ENCODE data around the gene MILR1.
"Not testable (repeated sequence)": the region's sequence is repeated elsewhere in the genome, so short reads cannot be mapped to it uniquely, and the experiment has no call there.

The MILR1 gene

DNA sequence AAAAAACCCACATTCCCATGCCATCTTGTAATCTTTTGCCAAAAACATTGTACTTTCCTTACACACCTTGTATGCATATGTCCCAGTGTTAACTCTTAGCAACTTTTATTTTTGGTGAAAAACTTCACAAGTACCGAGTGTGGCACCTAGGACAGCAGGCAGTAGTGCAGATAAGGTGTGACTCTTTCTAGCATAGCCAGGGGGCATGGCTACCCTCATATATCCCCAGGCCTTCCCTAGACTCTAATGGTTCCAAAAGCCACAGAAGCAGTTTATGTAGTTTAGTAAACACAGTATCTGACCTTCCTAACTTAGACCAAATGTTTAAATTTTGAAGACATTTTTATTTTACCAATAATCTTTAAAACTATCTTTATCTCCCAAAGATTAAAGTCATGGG lies 20.5 kb upstream of the MILR1 start:
- DNase-seq: no peak

DNA sequence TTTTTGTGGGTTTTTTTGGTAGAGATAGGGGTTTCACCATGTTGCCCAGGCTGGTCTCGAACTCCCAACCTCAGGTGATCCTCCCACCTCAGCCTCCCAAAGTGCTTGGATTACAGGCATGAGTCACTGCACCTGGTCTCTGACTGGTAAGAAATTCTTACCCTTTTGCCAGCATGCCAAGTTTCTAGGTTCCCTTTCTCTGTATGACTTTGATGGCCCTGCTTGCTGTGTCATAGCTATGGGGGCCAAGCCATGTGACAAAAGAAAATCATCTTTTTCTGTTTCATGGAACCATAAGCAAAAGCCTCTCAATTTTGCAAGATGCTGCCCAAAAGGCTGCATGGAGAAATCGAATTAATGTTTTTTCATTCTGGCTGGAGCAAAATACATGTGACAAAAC lies 18.9 kb upstream of the MILR1 start:
- not testable (repeated sequence) for DNase-seq

DNA sequence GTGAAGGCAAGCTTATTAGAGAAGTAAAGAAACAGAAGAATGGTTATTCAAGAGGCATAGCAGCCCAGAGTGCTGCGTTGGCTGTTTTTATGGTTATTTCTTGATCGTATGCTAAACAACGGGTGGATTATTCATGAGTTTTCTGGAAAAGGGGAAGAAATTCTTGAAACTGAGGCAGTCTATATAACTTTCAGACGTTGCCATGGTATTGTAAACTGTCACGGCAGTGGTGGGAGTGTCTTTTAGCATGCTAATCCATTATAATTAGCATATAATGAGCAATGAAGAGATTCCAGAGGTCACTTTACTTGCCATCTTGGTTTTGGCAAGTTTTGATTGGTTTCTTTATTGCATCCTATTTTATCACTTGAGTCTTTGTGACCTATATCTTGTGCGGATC lies 17.4 kb upstream of the MILR1 start:
- no peak for DNase-seq

DNA sequence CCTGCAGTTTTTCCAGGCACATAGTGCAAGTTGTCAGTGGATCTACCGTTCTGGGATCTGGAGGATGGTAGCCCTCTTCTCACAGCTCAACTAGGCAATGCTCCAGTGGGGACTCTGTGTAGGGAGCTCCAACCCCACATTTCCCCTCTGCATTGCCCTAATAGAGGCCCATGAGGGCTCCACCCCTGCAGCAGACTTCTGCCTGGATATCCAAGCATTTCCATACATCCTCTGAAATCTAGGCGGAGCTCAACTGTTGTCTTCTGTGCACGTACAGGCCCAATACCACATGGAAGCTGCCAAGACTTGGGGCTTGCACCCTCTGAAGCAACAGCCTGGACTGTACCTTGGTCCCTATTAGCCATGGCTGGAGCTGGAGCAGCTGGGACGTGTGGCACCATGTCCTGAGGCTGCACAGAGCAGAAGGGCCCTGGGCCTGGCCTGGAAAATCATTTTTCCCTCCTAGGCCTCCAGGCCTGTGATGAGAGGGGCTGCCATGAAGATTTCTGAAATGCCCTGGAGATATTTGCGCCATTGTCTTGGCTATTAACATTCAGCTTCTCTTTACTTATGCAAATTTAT lies 10.9 kb upstream of the MILR1 start:
- DNase-seq: no peak

DNA sequence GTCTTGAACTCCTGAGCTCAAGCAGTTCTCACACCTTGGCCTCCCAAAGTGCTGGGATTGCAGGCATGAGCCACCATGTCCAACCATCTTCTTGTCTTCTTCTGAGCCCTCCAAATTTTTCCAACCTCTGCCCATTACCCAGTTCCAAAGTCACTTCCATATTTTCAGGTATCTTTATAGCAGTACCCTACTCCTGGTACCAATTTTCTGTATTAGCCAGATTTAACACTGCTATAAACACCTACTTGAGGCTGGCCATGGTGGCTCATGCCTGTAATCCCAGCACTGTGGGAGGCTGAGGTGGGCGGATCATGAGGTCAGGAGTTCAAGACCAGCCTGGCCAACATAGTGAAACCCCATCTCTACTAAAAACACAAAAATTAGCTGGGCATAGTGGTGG lies 9.4 kb upstream of the MILR1 start:
- DNase-seq: not testable (repeated sequence)

DNA sequence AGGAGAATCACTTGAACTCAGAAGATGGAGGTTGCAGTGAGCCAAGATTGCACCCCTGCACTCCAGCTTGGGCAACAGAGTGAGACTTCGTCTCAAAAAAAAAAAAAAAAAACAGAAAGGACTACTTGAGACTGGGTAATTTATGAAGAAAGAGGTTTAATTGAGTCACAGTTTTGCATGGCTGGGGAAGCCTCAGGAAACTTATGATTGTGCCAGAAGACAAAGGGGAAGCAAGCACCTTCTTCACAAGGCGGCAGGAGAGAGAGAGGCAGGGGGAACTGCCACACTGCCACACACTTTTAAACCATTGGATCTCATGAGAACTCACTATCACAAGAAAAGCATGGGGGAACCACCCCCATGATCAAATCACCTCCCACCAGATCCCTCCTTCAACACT lies 9.0 kb upstream of the MILR1 start:
- no peak for DNase-seq

DNA sequence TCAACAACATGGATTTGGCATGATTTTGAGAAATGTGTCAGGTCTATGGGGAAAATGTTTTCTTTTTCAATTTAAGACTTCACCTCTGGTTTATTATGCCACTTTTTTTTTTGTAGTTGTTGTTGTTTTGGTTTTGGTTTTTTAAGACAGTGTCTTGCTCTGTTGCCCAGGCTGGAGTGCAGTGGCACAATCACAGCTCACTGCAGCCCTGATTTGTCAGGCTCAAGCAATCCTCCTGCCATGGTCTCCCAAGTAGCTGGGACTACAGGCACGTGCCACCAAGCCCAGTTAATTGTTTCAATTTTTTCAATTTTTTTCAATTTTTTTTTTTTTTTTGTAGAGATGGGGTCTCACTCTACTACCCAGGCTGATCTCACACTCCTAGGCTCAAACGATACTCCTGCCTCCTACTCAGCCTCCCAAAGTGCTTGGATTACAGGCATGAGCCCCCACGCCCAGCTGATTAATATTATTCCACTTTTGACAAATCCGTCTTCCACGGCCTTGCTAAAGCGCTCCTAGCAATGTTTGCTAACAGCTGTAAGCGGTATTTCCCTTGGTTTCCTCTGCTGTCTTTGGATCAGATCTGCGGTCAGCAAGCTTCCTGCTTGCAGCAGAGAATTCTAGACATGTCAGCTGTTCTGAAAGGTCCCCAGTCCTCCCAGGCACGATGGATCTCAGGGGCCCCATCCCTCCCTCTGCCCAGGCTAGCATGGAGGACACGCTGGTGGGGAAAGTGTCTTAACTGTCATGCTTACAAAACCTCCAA lies 7.0 kb upstream of the MILR1 start:
- no peak for DNase-seq

DNA sequence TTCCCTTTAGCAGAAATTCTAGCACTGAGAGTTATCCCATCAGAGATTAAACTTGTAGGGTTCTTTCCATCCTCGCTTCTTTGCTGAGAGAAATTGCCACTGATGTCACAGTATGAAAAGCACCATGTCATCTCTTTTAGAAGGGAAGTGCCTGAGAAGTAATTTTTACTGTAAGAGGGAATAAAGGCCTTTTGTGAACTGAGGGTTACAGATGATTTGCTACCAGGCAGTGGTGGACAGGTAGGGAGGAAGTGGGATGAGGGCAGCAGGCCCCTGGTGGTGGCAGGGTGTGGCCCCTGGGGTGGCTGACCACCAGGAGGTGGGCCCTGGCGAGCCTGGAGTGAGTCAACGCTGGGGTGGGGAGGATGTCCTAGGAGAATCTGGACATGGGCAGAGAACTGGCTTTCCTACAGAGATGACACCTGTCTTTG lies 6.4 kb upstream of the MILR1 start:
- no peak for DNase-seq

DNA sequence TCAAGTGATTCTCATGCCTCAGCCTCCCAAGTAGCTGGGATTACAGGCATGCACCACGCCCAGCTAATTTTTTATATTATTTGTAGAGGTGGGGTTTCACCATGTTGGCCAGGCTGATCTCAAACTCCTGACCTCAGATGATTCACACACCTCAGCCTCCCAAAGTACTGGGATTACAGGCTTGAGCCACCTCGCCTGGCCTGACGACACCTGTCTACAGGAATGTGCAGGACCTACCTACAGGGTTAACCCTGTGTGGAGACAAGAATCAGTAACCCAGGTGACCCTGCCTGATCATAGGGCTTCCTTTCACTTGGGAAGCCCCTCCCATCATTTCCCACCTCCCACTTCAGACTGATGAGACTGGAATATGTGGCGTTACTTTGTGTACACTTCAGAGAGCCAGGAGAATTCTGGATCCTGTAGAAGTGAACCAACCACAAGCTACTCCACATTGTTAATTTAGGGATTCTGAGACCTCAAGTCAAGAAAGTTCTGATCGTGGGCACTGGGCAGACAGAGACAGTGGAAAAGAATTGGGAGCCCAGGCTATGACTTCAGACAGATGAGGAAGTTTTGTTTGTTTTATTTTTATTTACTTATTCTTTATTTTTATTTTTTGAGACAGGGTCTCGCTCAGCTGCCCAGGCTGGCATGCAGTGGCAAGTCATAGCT lies 5.7 kb upstream of the MILR1 start:
- no peak for DNase-seq

DNA sequence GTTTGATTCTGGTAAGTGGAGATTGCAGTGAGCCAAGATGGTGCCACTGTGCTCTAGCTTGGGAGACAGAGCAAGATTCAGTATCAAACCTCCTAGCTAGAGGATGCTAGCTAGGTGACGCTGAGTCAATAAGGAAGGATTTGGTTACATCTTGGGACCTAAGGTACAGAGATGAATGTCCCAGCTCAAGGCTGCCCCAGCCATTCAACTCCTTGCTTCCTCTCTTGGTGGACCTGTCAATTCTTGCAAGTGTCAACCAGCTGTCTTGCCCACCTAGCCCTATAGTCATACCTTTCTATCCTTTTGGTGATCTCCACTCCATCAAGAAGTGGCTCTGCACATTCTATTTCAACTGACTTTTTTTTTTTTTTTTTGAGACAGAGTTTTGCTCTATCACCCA lies 1.4 kb upstream of the MILR1 start:
- DNase-seq: no peak

DNA sequence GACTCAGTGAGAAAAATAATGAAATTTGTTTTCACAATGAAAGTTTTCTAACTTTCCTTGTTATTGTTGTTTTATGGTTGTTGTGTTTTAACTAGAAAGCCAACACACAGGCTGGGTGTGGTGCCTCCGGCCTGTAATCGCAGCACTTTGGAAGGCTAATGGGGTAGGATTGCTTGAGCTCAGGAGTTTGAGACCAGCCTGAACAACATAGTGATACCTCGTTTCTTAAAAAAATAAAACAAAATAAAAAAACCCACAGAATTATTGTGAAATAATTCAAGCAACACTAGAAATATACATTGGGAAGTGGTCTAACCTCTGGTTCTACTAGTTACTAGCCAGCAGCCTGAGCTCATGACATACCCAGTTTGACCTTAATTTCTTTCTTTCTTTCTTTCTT lies 630 bp downstream of the MILR1 start:
- no peak for DNase-seq

DNA sequence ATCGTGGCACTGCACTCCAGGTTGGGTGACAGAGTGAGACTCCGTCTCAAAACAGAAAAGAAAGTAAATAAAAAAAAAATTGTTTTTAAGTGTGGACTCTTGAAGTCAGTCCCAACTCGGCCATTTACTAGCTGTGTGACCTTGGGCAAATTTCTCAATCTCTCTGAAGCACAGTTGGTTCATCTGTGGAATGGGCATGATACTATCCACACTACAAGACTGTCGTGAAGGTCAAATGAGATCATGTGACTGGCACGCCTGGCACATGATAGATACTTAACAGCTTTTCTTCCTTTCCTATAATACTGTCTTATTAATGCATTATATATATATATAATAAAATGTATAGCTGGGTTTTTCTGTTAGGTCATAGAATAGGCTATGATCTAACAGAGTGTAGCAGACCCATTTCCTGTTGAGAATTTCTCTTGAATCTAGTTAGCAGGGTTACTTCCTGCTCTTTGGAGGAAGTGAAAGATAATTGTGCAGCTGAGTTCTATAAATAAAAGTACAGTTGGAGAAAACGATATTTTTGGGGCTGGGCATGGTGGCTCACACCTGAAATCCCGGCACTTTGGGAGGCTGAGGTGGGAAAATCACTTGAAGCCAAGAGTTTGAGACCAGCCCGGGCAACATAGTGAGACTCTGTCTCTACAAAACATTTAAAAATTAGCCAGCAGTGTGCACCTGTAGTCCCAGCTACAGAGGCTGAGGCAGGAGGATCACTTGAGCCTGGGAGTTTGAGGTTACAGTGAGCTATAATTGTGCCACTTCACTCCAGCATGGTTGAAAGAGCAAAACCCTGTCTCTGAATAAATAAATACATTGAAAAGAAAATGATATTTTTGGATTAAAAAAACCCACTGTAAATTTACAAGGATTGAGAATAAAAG lies 7.3 kb downstream of the MILR1 start:
- no peak for DNase-seq

DNA sequence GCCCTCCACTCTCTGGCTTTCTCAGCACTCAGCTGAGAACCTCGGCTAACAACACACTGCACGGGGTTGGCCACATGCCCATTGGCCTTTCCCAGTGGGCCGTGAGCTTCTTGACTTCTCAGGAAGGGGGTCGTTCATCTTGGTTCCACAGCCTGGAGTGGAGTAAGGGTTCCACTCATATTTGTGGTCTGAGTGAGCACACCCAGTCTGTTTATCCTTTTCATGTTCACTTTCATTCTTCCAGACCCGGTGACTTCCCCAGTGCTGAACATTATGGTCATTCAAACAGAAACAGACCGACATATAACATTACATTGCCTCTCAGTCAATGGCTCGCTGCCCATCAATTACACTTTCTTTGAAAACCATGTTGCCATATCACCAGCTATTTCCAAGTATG lies 8.2 kb downstream of the MILR1 start:
- no peak for DNase-seq

DNA sequence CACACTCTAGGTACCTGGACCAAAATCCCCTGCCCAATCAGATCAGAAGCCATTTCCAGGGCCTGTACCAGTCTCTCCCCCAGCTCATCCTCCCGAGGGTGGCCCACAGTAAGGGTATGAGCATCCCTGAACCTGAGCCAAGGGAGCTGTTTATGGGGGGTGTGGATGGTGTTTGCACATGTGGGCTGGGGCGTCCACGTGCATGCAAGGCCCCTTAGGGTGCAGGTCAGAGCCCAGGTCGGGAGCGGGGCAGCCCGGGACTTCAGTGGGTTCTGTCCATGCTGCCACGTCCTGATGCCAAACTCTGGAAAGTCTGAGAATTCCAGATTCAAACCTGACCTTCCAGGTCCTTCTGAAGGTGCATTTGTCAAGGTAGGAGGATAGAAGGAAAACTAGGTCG lies 9.8 kb downstream of the MILR1 start:
- no peak for DNase-seq

DNA sequence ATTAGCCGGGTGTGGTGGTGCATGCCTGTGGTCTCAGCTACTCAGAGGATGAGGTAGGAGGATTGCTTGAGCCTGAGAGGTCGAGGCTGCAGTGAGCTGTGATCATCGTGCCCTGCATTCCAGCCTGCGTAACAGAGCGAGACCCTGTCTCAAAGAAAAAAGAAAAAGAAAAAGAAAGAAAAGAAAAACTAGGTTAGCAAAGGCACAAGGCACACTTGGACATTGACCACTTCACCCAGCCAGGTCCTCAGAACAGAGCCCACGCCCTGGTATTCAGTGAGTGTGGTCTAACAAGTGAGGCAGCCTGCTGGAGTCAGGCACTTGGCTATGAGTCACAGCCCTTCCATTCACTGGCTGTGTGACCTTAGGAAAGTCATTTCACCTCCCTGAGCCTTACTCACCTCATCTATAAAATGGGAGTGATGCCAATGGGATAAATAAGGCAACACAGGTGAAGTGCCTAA lies 10.4 kb downstream of the MILR1 start:
- DNase-seq: no peak

DNA sequence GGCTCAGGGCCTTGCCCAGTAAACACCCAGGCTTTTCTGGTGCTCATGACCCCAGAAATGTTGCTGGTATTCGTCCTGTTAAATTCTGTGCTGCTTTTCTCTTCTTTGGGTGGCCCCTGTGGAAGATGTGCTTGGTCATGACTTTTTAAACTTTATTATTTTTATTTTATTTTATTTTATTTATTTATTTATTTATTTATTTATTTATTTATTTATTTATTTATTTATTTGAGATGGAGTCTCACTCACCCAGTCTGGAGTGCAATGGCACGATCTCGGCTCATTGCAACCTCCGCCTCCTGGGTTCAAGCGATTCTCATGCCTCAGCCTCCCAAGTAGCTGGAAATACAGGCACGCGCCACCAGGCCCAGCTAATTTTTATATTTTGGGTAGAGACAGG lies 10.9 kb downstream of the MILR1 start:
- DNase-seq: not testable (repeated sequence)

DNA sequence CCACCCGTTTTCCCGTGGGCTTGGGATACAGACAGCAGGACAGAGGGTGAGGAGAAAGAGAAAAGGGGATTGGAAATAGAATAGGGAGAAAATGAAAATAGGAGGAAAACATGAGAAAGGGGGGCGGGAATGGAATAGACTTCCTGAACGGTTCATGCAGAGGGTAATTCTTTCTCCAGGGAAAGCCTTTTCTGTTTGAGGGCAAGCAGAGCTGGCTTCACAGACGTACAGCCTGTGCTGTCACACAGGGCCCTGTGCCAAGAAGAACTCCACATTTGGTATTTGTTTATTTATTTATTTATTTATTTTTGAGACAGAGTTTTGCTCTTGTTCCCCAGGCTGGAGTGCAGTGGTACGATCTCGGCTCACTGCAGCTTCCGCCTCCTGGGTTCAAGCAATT lies 12.0 kb downstream of the MILR1 start:
- DNase-seq: no peak

DNA sequence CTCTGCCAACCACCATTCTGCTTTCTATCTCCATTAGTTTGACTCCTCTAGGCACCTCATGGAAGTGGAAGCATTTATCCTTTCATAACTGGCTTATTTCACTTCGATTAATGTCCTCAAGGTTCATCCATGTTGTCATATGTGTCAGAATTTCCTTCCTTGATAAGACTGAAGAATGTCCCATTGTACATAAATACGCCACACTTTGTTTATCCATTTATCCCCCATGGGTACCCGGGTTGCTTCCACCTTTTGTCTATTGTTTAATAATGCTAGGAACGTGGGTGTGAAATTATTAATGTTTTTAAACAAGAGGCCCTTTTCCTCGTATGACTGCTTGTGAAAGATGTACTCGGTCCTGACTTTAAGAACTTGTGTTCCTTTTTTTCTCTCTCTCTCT lies 12.9 kb downstream of the MILR1 start:
- DNase-seq: no peak

DNA sequence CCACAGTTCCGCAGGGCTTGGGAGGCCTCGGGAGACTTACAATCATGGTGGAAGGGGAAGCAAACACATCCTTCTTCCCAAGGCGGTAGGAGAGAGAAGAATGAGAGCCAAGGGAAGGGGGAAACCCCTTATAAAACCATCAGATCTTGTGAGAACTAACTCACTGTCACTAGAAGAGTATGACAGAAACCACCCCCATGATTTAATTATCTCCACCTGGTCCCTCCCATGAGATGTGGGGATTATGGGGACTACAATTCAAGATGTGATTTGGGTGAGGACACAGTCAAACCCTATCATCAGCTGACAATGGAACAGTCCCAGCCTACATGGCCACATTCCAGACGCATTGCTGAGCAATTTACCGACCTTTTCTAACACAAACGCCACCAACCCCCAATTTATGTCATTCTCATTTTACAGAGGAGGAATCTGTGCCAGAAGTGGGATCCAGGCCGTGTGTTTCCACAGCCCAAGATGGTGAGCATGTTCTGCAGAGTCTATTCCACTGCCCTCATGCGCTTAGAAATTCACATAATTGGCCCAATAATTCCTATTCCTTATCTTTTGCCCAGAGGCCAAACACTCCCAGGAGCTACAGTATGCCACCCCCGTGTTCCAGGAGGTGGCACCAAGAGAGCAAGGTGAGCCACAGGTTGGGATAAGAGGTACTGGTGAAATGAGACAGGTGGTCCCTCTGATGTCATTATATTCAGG lies 17.3 kb downstream of the MILR1 start:
- DNase-seq: no peak

DNA sequence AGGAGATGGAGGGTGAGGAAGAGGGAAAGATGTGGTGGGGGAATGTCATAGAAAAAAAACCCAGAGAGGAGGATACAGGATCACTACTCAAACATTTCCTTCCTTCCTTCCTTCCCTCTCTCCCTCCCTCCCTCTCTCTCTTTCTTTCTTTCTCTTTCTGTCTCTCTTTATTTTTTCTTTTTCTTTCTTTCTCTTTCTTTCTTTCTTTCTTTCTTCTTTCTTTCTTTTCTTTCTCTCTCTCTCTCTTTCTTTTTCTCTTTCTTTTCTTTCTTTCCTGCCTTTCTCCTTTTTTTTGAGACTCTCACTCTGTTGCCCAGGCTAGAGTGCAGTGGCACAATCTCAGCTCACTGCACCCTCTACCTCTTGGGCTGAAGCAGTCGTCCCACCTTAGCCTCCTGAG lies 17.9 kb downstream of the MILR1 start:
- DNase-seq: not testable (repeated sequence)

DNA sequence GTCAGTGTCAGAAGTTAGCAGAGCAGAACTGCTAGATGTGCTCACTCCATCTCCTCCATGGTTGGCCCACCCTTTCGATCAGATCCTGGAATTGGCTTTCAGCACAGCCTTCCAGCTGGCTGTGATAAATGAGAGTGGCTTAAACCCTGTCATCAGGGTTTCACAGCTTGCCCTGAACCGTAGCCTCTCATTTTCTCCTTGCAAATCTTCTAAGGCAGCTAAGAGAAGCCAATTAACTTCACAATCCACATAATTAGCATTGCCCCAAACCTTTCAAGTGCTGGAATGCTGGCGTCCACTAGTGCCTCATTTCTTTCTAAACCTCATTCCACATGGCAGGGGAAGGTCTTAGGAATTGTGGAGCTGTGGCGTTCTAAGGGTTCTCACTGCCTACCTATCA lies 21.7 kb downstream of the MILR1 start:
- no peak for DNase-seq

DNA sequence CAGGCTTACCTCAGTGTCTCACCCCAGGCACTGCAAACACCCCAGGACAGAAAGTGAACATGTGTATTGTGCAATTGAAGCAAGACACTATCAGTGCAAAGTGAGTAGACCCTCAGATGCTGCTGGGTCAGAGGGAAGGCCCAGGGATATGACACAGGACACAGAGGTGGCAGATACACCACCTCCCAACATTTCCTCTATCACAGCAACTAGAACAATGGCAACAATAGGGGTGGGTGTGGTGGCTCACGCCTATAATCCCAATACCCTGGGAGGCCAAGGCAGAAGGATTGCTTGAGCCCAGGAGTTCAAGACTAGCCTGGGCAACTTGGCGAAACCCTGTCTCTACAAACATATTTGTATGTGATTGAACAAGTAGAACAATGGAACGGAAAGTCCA lies 22.5 kb downstream of the MILR1 start:
- DNase-seq: no peak

DNA sequence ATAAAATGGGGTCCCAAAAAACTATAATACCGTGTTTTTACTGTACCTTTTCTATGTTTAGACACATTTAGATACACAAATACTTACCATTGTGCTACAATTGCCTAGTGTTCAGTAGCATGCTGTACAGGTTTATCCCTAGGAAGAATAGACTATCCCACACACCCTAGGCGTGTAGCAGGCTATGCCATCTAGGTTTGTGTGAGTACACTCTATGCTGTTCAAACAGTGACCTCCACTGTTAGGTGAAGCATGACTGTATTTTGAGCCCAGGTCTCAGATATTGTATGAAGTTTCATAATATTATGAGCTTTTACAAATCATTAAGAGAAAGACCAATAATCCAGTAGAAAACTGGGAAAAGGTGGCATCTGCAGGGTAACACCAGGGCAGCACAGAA lies 23.6 kb downstream of the MILR1 start:
- no peak for DNase-seq

Data from activated gamma-delta T cell treated with Interleukin-2 at 50 U/mL for 16 hours (primary cell).